HL-60 (cell line): ENCODE measurements around the gene IFRD1.

Experiments used
- DNase-seq, 2 experiments: peaks; one replicate each; pipeline ENCODE4 v3.0.0-alpha.2; 2010 to 2020; ENCODE audit warnings: low read depth in 1 of 2, low spot score in 1 of 2
- H3K27ac ChIP-seq: fragments of 250-450 bp; sonication (Bioruptor Pico); replicated peaks from 2 replicates; pipeline ENCODE4 v1.5.1; 2020; ENCODE audit warnings: mild to moderate bottlenecking, moderate library complexity
- H3K27me3 ChIP-seq: fragments of 250-450 bp; sonication (Bioruptor Pico); 2 replicates; pipeline ENCODE4 v1.5.1; 2021; ENCODE audit warnings: mild to moderate bottlenecking, moderate library complexity; ENCODE audit not compliant: insufficient read depth, poor library complexity, severe bottlenecking
- H3K4me3 ChIP-seq: replicated peaks from 2 replicates; pipeline ENCODE4 v1.5.1; 2011; ENCODE audit warnings: mild to moderate bottlenecking, control low read depth, low read length; ENCODE audit not compliant: insufficient read depth
- GABPA ChIP-seq: IDR thresholded peaks from 2 replicates; pipeline ENCODE4 v1.6.1; 2012; ENCODE audit warnings: low read depth
- POLR2AphosphoS5 ChIP-seq: IDR thresholded peaks from 2 replicates; pipeline ENCODE4 v1.6.1; 2012; ENCODE audit warnings: low read depth
- SPI1 ChIP-seq: IDR thresholded peaks from 2 replicates; pipeline ENCODE4 v1.6.1; 2012; ENCODE audit warnings: low read depth, mild to moderate bottlenecking, borderline replicate concordance
- TF ChIP-seq, protein P1 (sequence below): IDR thresholded peaks from 2 replicates; pipeline ENCODE4 v1.6.1; 2012; ENCODE audit warnings: low read depth; ENCODE audit not compliant: insufficient replicate concordance
- TF ChIP-seq, protein P2 (sequence below): IDR thresholded peaks from one replicate; pipeline ENCODE4 v1.5.1; 2011; ENCODE audit warnings: low read length, control low read depth, inconsistent platforms; ENCODE audit not compliant: insufficient read depth

IFRD1 gene

DNA sequence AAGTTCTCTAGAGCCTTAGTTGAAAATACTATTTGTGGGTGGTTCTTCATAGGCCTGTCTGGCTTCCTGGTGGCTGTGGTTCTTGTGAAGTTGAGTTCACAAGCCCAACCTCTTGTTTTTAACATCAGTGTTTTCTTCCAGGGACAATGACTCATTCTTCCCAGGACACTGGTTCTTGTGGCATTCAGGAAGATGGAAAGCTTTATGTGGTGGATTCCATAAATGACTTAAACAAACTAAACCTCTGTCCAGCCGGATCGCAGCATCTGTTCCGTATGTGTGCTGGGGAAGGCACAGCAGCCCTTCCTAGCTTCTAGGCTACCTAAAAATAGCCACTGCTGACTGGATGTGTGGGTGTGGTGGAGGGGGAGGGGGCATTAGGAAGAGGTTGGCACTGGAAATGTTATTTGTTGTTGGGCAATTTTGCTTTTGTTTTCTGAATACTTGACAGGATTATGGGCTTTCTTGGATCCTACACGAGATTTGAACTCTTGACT is 34.5 kb downstream of the IFRD1 start:
- no peaks in the 10 kb centered on the region for H3K27me3 ChIP-seq
- H3K27ac ChIP-seq, result no peak overlapping the region
- no peak overlapping the region for H3K4me3 ChIP-seq
- no peak for DNase-seq
- TF ChIP-seq, protein P1, sequence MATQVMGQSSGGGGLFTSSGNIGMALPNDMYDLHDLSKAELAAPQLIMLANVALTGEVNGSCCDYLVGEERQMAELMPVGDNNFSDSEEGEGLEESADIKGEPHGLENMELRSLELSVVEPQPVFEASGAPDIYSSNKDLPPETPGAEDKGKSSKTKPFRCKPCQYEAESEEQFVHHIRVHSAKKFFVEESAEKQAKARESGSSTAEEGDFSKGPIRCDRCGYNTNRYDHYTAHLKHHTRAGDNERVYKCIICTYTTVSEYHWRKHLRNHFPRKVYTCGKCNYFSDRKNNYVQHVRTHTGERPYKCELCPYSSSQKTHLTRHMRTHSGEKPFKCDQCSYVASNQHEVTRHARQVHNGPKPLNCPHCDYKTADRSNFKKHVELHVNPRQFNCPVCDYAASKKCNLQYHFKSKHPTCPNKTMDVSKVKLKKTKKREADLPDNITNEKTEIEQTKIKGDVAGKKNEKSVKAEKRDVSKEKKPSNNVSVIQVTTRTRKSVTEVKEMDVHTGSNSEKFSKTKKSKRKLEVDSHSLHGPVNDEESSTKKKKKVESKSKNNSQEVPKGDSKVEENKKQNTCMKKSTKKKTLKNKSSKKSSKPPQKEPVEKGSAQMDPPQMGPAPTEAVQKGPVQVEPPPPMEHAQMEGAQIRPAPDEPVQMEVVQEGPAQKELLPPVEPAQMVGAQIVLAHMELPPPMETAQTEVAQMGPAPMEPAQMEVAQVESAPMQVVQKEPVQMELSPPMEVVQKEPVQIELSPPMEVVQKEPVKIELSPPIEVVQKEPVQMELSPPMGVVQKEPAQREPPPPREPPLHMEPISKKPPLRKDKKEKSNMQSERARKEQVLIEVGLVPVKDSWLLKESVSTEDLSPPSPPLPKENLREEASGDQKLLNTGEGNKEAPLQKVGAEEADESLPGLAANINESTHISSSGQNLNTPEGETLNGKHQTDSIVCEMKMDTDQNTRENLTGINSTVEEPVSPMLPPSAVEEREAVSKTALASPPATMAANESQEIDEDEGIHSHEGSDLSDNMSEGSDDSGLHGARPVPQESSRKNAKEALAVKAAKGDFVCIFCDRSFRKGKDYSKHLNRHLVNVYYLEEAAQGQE, result no peak
- TF ChIP-seq POLR2AphosphoS5 (no peak), SPI1 (no peak), GABPA (no peak)
- TF ChIP-seq, protein P2, sequence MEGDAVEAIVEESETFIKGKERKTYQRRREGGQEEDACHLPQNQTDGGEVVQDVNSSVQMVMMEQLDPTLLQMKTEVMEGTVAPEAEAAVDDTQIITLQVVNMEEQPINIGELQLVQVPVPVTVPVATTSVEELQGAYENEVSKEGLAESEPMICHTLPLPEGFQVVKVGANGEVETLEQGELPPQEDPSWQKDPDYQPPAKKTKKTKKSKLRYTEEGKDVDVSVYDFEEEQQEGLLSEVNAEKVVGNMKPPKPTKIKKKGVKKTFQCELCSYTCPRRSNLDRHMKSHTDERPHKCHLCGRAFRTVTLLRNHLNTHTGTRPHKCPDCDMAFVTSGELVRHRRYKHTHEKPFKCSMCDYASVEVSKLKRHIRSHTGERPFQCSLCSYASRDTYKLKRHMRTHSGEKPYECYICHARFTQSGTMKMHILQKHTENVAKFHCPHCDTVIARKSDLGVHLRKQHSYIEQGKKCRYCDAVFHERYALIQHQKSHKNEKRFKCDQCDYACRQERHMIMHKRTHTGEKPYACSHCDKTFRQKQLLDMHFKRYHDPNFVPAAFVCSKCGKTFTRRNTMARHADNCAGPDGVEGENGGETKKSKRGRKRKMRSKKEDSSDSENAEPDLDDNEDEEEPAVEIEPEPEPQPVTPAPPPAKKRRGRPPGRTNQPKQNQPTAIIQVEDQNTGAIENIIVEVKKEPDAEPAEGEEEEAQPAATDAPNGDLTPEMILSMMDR, result no peak

DNA sequence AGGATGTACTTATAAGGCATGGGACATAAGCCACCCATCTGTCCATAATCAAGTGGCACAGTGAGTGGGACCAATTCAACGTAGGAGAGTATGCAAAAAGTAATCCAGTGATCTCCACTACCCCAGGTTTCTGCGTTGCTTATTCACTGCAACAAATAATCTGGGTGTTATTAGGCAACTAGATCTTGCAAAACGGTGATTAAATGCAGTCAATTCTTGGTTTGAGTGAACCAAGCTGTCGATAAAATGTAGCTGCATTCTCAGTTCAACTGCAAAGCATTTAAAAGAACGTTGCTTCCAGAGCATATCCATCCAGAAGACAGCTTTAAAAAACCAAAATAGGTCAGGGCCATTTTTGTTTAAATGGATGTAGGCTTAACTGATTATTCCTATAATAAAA is 35.5 kb downstream of the IFRD1 start:
- no peak for TF ChIP-seq GABPA
- TF ChIP-seq, protein P2, result no peak
- TF ChIP-seq, protein P1, result no peak
- TF ChIP-seq POLR2AphosphoS5, result no peak
- TF ChIP-seq SPI1, result no peak
- no peak overlapping the region for H3K4me3 ChIP-seq
- no peaks in the 10 kb centered on the region for H3K27me3 ChIP-seq
- H3K27ac ChIP-seq, result no peak overlapping the region
- no peak for DNase-seq

DNA sequence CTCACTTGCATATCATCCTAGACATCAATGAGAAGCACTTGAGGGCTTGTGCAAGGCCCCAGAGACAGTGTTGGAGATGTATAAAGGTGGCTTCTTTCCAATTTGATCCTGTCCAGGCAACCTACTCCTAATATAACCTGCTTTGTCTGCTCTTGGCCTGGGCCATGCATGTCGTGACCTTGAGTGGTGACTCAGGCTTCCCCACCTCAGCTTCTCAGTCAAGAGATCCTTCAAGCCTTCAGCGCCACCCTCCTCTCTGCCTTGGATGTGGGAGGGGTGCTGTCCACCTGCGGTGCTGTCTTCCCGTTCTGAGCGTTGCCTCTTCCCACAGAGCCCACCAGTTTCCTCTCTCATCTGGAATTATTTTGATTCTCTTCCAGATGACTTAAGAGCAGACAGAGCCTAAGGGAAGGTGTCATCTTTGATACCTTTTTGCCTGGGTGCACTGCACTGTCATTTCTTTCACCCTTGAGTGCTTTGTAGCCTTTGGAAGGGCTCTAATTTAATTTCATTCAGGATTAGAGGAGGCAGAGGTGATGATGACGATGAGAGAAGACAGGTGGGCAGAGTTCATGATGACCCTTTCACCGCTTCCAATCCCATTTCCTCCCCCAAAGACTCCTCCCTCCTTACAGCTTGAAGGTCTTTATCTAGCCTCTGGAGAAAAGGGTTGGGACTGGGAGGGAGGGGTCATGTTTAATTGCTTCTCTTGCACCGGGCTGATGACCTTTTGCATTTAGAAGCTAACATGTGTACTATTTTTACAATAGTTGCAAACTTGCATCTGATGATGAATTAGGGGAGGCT is 37.4 kb downstream of the IFRD1 start:
- Histone ChIP-seq H3K4me3 (no peak overlapping the region), H3K27me3 (no peaks in the 10 kb centered on the region), H3K27ac (no peak overlapping the region)
- TF ChIP-seq, protein P1, result no peak
- TF ChIP-seq, protein P2, result no peak
- TF ChIP-seq POLR2AphosphoS5 (no peak), GABPA (no peak), SPI1 (no peak)
- DNase-seq, result no peak
